Left lung (tissue), 10 donors: ENCODE data around the gene FHIT. TPM values are rescaled to one million over a fixed set of nuclear protein-coding genes. Genes with fewer than 3 reads are reported as not detected.
A peak's percentile ranks its signal among the peaks of the same experiment; 100 is the strongest.

Experiments used
- ATAC-seq: fragments of 200-7000 bp; cut with Tn5 transposase; one replicate; pipeline ENCODE4 v1.9.1; 2020; ENCODE audit warnings: moderate library complexity
- DNase-seq, 4 donors: peaks; one replicate each; pipeline ENCODE4 v3.0.0-alpha.2; 2013 to 2020
- H3K27ac ChIP-seq, 2 donors: fragments of 200-600 bp; sonication (generic) in 1 of 2; one replicate each; pipeline versions ENCODE4 v1.5.0 to v1.8.0; 2020 to 2021
- H3K27me3 ChIP-seq, 2 donors: fragments of 200-600 bp; sonication (generic) in 1 of 2; one replicate each; pipeline versions ENCODE4 v1.5.0 to v1.8.0; 2020 to 2021
- H3K36me3 ChIP-seq, 2 donors: fragments of 200-600 bp; sonication (generic) in 1 of 2; one replicate each; pipeline versions ENCODE4 v1.5.0 to v1.8.0; 2020 to 2021
- H3K4me1 ChIP-seq, 2 donors: fragments of 200-600 bp; one replicate each; pipeline ENCODE4 v1.8.0; 2021
- H3K4me3 ChIP-seq, 2 donors: fragments of 200-600 bp; sonication (generic) in 1 of 2; one replicate each; pipeline versions ENCODE4 v1.5.0 to v1.8.0; 2020 to 2021; ENCODE audit warnings: mild to moderate bottlenecking in 1 of 2
- H3K9me3 ChIP-seq, 2 donors: fragments of 200-600 bp; sonication (generic) in 1 of 2; one replicate each; pipeline versions ENCODE4 v1.5.0 to v1.8.0; 2020 to 2021
- intact Hi-C, 2 donors: fragments of 100-400 bp; cut with DNase I; formaldehyde crosslinking; loops; one replicate each; pipeline versions ENCODE4 v1.11.2 to v1.14.2; 2022
- polyA plus RNA-seq, 6 donors: library from polyadenylated mRNA; unstranded; fragments of 120-200 nt; gene quantifications; one replicate each; pipeline ENCODE4 v1.2.1, GENCODE V29; 2013; ENCODE audit not compliant: insufficient read length in 6 of 6
- total RNA-seq, 2 donors: library from RNA; stranded (reverse); fragmentation: NEBNext Ultra II Directional; extraction: Animal tissue kit (Norgen Biotek cat#: 25700); gene quantifications; one replicate each; pipeline ENCODE4 v1.2.1, GENCODE V29; 2021
- TF ChIP-seq, protein P1 (sequence below), 2 donors: fragments of 200-600 bp; sonication (generic) in 1 of 2; IDR thresholded peaks; one replicate each; pipeline versions ENCODE4 v1.5.0 to v1.8.0; 2021; ENCODE audit warnings: antibody characterized with exemption in 2 of 2
- donor health status: DM: no; HTN: yes; CAD: no.
- donor health status: DM: no; HTN: no; CAD: no.

FHIT gene
- total and polyA plus RNA-seq, 8 donors = 8.5 to 16.3 (median 9.7) TPM

DNA sequence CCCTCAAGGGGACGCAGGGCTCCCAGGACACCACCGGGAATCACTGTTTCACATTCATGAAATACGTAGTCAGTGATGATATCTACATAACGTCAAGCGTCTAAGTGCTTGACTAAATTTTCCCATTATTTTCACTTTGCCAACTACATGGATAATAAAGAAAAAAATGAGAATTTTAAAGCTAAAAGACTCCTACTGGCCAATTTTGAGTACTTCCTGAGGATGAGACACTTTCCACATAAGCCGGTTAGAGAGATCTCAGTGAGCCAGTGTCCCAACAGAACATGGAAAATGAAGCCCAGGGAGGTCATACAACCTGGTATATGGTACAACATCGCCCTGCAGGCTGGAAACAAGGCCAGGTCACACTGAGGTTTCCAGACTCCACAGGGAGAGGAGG is 928.1 kb downstream of the FHIT start:
- intact Hi-C loops = no loop called here
- TF ChIP-seq, protein P1, sequence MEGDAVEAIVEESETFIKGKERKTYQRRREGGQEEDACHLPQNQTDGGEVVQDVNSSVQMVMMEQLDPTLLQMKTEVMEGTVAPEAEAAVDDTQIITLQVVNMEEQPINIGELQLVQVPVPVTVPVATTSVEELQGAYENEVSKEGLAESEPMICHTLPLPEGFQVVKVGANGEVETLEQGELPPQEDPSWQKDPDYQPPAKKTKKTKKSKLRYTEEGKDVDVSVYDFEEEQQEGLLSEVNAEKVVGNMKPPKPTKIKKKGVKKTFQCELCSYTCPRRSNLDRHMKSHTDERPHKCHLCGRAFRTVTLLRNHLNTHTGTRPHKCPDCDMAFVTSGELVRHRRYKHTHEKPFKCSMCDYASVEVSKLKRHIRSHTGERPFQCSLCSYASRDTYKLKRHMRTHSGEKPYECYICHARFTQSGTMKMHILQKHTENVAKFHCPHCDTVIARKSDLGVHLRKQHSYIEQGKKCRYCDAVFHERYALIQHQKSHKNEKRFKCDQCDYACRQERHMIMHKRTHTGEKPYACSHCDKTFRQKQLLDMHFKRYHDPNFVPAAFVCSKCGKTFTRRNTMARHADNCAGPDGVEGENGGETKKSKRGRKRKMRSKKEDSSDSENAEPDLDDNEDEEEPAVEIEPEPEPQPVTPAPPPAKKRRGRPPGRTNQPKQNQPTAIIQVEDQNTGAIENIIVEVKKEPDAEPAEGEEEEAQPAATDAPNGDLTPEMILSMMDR (IDR thresholded peaks at IDR 0.05) = no peak
- Histone ChIP-seq H3K4me3 (no peak overlapping the region), H3K4me1 (no peaks in the 10 kb centered on the region), H3K36me3 (no peaks in the 10 kb centered on the region), H3K9me3 (no peaks in the 10 kb centered on the region), H3K27ac (no peak overlapping the region), H3K27me3 (no peaks in the 10 kb centered on the region)
- ATAC-seq (no peak), DNase-seq (no peak)

DNA sequence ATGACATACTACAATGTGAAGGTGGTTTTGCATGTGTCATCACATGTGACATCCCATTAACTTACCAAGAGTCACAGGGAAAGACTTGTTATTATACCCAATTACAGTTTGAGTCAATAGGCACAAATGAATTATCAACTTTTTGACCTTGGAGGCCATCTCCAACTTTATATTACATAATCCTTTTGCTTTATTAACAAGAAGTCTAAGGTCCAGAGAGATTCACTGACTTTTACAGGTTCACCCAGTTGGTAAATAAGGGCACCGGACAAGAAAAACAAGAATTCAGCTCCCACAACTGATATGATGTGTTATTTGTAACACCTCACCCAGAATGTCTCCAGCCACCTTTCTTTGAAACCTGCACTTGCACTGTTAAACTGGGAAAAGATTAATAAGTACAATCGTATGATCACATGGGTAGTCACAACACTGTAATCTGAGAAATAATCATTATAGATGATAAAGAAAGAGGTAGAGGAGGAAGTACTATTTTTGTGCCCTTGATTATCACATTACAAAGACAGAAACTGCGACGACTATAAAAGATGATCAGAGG is 928.9 kb downstream of the FHIT start:
- intact Hi-C loops = no loop called here

DNA sequence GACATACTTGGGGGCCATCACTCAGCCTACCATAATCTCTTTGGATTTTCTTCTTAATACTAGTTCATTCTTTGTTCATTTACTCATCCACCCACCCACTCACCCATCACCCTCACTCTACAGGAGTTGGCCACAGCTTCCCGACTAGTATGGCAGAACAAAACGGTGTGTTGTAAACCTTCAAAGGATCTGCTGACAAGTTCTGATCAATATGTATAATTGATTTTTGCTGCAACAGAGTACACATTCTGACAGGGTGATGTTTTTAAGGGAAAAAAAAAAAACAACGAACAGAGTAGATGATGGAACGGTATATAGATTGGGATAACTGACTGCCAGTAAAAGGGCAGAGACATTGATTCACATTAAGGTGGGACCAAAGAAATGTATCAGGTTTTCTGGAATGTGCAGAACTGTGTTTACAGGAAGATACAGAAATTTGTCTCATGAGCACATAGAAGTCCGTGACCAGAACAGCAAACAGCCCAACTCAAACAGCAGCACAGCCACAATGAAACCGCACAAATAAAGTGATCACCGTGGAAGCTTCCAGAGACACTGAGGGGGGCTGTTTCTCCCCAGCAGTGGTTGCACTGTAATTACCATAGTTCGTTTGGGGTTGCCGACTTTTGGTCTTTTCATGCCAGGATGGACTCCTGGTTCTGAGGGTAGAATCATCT is 931.9 kb downstream of the FHIT start:
- DNase-seq = no peak
- no peak overlapping the region for H3K4me3 ChIP-seq
- H3K27me3 ChIP-seq = no peaks in the 10 kb centered on the region
- H3K27ac ChIP-seq = no peak overlapping the region
- intact Hi-C loops = no loop called here
- H3K9me3 ChIP-seq = no peaks in the 10 kb centered on the region
- H3K36me3 ChIP-seq = no peaks in the 10 kb centered on the region
- TF ChIP-seq, protein P1 (IDR thresholded peaks at IDR 0.05) = no peak
- ATAC-seq = no peak
- no peaks in the 10 kb centered on the region for H3K4me1 ChIP-seq

More for the DNA sequence above, 928.9 kb downstream of the FHIT start:
- H3K9me3 ChIP-seq = no peaks in the 10 kb centered on the region
- H3K27me3 ChIP-seq = no peaks in the 10 kb centered on the region
- ATAC-seq = no peak
- no peak overlapping the region for H3K4me3 ChIP-seq
- H3K36me3 ChIP-seq = no peaks in the 10 kb centered on the region
- DNase-seq = no peak
- H3K27ac ChIP-seq = no peak overlapping the region
- H3K4me1 ChIP-seq = no peaks in the 10 kb centered on the region
- TF ChIP-seq, protein P1 (IDR thresholded peaks at IDR 0.05) = no peak

DNA sequence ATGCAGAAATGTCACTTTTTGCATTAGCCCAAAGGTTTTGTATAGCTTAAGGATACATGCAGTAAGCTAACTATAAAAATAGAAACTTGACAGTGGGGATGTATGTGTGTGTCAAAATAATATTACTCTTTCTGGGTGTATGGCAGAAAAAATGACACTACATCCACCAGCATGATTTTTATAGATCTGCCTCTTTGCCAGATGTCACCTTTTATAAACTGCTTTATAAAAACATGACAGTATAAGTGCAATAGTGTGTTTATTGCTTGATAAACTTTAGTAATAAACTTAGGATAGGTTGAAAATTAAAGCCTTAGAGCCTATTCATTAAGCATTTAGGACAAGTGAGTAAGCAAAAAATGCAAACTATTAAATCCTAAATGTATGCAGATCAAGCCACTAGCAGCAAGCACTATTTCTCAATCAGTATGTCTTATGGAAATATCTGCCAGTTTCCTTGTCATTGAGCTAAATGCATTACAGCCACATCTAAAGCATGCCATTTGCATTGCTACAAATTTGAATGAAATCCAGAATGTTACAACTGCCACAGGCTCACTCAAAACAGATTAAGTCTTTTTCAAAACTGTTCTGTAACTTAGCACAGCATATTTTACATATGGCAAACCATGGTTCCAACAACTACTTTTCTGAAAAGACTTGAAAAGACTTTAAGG is 935.0 kb downstream of the FHIT start:
- TF ChIP-seq, protein P1 (IDR thresholded peaks at IDR 0.05) = no peak
- no peak for ATAC-seq
- Histone ChIP-seq H3K27ac (no peak overlapping the region), H3K27me3 (no peaks in the 10 kb centered on the region), H3K4me3 (no peak overlapping the region), H3K4me1 (no peaks in the 10 kb centered on the region), H3K9me3 (no peaks in the 10 kb centered on the region), H3K36me3 (no peaks in the 10 kb centered on the region)
- intact Hi-C loops = no loop called here
- peak in 1 of 4 donors; percentile 30 for DNase-seq

GRCh38 chr3:60313951-60314461 is 937.2 kb downstream of the FHIT start:
- intact Hi-C loops = no loop called here
- TF ChIP-seq, protein P1 (IDR thresholded peaks at IDR 0.05) = no peak
- no peaks in the 10 kb centered on the region for H3K9me3 ChIP-seq
- no peak for ATAC-seq
- DNase-seq = peak in 2 of 4 donors; percentile 24 to 29
- H3K27ac ChIP-seq = no peak overlapping the region
- H3K4me3 ChIP-seq = no peak overlapping the region
- H3K4me1 ChIP-seq = no peaks in the 10 kb centered on the region
- H3K36me3 ChIP-seq = no peaks in the 10 kb centered on the region
- no peaks in the 10 kb centered on the region for H3K27me3 ChIP-seq
